ENCODE results near the gene BORCS8.
"Not testable (repeated sequence)": the region's sequence is repeated elsewhere in the genome, so short reads cannot be mapped to it uniquely, and the experiment has no call there.

Gene BORCS8

DNA sequence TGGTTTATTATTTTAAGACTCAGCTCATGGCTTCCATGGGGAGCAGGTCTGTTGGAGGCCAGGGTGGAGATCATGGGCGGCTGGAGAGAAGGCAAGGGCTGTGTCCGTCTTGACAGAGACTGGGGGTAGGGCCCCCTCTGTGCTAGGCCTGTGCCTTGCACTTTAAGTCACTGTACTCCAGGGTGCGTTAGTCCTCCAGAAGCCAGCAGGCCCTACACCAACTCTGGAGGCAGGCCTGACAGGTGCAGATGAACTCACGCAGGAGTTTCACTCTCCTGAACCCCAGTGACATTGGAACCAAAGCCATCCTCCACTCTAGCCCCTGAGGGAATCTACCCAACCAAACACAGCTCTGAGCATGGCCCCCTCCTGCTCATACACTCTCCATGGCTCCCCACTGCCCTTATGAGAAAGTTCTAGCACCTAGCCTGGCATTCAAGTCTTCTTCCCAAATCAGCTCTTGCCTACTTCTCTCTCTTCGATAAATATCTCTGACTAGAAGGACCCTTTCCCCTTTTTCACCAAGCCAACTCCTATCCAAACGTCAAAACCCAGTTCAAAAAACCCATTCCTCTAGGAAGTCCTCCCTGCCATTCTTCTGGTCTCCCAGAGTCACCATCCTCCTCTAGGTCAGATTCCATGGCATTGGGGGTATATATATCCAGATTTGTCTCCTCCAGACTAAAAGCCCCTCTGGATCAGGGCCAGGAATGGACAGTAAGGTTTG, 37.0 kb downstream of the BORCS8 start:
- intact Hi-C loops (cut with DNase I) = no loop called here
- no peak for DNase-seq

DNA sequence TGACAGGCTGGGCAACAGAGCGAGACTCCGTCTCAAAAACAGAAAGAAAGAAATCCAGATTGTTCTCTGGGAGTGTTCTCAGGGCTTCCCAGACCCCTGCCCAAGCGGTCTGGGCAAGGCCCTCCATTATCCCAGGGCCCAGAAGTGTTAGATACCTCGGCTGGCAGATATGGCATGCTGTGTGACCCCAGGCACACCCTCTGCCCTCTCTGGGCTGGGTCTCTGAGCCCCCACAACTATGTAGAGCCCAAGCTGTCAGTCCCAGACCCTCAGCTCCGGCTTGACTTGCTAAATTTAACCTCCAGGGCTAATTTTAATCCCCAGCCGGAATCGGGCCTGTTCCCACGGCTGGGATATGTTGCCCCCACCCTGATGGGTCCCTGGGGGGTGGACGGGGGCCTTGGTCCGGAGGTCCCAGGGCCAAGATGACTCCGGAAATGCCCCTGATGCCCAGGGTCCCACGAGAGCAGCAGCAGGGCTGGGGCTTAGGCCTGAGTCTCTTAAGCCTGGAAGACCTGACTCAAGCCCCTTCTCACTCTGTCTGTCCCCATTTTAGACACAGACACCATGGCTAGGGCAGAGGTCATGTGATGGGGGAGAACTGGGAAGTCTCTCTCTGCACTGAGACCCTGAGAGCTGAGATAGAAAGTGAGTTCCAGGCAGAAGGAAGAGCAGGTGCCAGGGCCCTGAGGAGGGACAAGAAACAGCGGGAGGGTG, 39.1 kb downstream of the BORCS8 start:
- DNase-seq = no peak
- intact Hi-C loops (cut with DNase I) = no loop called here

DNA sequence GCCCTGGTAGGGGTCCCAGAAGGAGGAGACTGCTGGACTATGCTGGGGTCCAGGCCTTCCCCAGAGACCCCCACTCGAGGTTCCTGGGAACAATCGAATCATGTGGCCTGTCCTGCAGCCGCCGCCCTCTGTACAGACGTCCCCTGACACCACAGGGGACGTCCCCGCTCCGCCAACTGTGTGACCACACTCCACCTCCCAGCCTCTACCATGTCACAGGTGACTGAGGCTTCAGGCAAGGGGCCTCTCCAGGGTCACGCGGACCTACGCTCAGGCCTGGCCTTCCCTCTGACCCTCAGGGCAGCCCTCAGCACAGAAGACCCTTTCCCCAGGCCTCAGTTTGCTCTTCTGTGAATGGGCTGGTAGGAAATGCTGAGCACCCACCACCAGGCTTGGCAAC, 40.5 kb downstream of the BORCS8 start:
- intact Hi-C loops (cut with DNase I) = no loop called here

DNA sequence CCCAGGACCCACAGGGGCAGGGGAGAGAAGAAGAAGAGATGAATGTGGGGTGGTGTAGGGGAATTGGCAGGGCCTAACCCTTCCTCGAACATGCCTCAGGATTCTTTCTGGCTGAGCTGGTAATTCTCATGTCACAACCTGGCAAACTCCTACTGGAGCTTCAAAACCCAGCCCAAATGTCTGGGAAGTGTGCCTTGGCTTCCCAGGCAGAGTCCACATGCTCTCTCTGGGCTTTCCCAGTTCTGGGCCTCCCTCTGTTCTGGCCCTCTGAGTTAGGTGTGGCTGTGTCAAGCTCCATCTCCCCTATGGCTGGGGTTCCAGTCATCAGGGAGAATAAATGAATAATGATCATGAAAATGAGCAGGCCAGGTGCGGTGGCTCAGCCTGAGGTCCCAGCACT, 42.5 kb downstream of the BORCS8 start:
- intact Hi-C loops (cut with DNase I) = no loop called here
- DNase-seq = no peak

More for the DNA sequence above, 40.5 kb downstream of the BORCS8 start:
- no peak for DNase-seq

DNA sequence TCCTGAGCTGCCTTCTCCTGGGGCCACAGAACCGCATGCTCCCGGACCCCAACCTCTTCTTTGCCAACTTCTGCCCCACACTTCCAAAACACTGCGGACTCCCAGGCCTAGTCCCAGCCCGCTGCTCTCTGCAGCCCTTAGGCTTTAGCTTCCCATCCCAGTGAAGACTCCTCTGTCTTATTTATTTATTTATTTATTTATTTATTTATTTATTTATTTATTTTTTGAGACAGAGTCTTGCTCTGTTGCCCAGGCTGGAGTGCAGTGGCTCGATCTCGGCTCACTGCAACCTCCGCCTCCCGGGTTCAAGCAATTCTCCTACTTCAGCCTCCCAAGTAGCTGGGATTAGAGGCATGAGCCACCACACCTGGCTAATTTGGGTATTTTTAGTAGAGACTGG, 43.4 kb downstream of the BORCS8 start:
- intact Hi-C loops (cut with DNase I) = not testable (repeated sequence)
- DNase-seq = peak in 1 of 10 donors; percentile 75

DNA sequence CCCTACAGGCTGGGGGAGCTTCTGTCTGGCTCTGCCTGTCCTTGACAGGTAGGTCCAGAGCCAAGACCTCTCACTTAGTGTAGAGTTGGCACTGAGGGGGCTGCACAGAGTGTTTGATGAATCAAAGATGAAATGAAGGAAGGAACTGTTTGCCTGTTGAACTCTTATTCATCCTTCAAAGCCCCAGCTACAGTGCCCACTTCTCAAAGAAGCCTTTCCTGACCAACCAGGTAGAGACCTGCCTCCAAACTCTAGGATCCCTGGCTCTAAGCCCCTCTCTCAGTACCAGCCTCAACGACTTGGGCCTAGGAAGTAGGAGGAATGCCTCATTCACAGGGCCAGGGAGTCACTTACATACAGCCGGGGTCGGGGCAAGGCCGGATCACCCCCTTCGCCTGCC, 44.6 kb downstream of the BORCS8 start:
- intact Hi-C loops (cut with DNase I) = no loop called here
- no peak for DNase-seq

DNA sequence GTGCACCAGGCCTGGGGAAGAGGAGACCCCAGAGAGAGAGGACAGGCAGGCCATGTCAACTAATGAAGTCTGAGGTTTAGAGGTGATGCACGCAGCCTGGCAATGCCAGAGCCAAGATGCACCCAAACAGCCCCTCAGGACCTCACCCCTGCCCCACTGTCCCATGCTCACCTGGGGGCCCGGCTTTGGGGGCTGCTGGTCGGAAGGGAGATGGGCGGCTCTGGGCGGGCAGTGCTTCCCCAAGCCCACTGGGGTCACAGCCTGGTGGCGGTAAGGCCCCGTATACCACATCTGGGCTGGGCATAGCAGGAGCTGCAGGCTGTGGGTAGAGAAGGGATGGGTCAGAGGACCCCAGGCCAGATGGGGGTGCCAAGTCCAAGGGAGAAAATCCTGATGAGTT, 45.1 kb downstream of the BORCS8 start:
- DNase-seq = no peak
- intact Hi-C loops (cut with DNase I) = loop anchor here (1.0 kb wide), 1 partner anchor 28 kb away; no protein-coding TSS in a partner anchor

DNA sequence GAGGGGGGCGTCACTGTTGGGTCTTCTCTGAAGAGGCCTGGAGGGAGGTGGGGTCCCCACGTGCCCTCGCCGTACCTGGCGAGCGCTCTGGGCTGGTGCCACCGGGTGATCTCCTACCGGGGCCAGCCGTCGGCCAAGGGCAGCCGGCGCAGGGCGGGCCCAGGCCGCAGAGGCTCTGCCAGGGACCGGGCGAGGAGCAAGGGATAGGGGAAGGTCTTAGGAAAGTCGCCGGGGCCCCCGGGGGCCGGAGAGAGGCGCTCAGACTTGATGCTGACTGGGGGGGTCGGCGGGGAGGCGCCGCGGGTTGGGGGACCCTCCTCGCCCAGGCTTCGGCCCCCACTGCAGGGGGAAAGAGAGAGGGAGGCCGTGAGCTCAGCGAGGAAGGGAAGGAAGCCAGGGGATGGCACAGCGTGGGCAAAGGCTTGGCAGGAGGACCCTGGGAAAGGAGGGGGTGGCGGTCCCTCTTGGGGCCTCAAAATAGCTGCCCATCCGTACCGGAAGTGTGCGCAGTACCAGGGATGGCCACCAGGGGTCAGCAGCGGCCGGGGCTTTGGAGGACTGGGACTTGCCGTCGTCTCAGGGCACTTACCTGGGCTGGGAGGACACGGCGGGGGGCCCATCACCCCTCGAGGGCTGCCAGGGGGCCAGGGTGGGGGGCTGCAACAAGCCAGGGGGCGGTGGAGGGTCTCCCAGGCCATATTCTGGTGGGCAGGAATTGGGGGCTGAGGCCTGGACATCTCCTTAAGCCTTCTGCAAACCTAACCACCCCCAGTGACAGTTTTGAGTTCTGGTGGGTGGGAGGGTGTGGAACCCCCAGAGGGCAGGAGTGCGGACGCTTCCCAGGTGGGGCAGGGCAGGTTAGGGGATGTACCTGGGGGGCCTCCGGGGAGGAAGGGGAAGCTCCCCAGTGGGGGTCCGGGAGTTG, 46.0 kb downstream of the BORCS8 start:
- intact Hi-C loops (cut with DNase I) = loop anchor here (1.0 kb wide), 1 partner anchor 29 kb away; no protein-coding TSS in a partner anchor
- DNase-seq = peak; percentile 65 to 97 (median 84)

DNA sequence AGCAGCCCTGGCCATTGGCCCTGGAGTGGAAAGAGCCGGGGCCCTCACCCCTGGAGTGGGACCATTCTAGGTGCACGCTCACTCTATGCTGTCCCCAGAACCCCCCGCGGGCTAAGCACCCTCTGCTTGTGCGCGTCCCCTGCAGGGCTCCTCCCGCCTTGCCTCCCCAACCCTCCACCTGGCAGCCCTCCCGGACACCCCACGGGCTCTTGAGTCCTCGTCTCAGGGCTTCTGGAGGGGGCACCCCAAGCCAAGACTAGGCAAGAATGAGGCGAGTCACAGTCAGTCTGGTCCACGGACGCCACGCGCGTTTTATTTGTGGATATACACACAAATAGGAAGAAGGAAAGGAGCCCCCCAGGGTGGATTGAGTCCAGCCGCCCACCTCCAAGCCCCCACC, 46.7 kb downstream of the BORCS8 start:
- intact Hi-C loops (cut with DNase I) = no loop called here
- no peak for DNase-seq

DNA sequence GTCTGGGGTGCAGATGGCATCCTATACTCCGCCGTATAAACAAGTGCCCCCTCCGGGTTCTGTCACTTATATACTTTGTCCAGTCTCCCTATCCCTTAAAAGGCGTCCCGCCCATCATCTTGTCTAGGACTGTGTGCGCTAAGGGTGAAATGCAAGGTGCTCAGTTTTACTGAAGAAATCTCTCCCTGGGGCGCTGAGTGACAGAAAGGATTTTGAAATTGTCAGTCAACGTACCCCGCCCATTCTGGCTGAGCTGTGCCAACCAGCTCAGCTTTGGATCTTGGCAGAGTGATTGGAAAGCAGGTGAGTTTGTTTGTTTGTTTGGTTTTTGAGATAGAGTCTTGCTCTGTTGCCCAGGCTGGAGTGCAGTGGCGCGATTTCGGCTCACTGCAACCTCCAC, 49.6 kb downstream of the BORCS8 start:
- DNase-seq = no peak
- intact Hi-C loops (cut with DNase I) = loop anchor here (5.0 kb wide), 1 partner anchor 90 kb away; no protein-coding TSS in a partner anchor

DNA sequence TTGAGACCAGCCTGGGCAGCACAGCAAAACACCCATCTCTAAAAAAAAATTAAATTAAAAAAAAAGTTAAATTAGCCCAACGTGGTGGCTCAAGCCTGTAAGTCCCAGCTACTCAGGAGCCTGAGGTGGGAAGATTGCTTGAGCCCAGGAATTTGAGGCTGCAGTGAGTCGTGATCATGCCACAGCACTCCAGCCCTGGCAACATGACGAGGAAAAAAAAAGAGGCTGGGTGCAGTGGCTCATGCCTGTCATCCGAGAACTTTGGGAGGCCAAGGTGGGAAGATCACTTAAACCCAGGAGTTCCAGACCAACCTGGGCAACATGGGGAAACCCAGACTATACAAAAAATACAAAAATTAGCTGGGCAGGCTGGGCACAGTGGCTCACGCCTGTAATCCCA, 51.5 kb downstream of the BORCS8 start:
- DNase-seq = no peak
- intact Hi-C loops (cut with DNase I) = loop anchor here (5.0 kb wide), 1 partner anchor 88 kb away; no protein-coding TSS in a partner anchor

DNA sequence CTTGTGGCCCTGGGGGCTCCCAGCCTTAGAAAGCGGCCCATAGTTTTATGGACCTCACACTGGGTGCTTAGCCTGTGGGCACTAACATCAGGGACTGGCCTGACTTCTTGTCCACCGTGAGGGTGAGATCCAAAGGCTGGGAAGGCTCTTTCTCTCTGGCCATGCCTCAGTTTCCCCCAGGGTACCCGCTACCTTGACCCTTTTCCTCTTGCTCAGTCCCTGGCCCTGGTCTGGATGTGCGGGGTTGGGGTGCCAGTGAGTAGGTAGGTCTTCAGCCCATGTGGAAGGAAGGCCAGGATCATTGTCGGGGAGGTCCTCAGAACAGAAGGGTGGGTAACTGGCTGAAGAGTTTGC, 52.1 kb downstream of the BORCS8 start:
- no peak for DNase-seq
- intact Hi-C loops (cut with DNase I) = loop anchor here (5.0 kb wide), 2 partner anchors 88 to 143 kb away; no protein-coding TSS in a partner anchor

DNA sequence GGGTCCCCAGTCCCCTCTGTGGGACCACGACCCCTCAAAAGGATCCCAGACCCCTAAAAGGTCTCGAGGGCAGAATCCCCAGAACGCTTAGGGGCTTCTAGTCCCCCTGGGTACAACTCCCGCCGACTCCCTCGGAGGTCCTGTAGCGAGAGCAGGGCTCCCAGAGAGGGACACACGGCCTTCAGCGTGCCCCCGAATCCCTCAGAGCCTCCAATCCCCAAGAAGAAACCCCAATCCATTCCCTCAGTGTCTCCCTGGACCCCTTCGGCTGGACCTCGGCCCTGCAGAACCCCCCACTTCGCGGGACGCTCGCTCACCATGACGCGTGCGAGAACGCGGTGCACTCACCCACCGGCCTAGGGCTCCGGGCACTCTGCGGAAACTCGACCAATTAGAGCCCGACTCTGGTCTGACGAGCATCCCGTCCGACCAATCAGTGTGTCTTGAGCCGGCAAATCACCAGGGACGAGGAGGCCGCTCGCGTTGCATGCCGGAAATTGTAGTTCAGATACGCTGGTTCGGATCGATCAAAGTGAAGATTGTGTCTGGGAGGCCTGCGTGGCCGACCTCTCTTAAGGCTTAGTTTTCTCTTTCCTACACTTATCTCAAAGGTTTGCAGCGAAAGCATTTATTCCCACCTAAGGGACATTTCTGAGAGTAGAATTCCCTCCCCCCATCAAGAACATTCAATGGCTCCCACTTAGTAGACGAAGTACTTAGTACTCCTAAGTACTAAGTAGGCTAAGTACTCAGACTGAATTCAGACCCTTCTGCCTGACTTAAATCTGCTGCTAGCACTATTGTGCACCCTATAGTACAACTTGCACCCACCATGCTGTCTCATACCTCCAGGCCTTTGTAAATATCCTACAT, 53.6 kb downstream of the BORCS8 start, which contains the start of gene TMEM161A:
Gene TMEM161A, minus strand, starts transcription at position 370 of the 873 bp plus-strand sequence. Its CDS starts 50 bp downstream, at position 320.
- DNase-seq = peak; percentile 95 to 100 (median 97)
- intact Hi-C loops (cut with DNase I) = loop anchor here (5.0 kb wide), 1 partner anchor 141 kb away; no protein-coding TSS in a partner anchor

DNA sequence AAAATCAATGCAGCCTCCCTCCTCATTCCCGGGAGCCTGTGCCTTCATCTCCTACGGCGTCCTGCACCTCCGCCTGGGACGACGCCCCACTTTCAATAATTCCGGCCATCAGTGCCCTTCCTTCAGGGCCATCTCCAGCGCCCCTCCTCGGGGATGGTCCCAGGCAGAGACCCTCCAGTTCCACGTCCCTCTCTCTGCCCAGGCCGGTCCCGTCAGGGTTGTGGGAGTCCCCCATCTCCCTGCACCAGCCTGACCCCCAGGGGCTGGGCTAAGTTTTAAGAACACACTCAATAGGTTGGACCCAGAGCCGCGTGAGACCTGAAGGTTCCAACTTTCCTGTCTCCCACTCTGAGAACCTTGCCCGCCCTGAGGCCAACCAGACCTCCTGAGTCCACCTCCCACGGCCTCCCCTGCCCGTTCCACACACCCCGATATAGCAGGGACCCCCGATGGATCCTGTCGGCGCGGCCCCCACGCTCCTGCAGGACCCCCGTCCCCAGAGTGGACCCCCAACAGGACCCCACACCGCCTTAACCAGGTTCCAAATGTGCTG, 54.3 kb downstream of the BORCS8 start:
- DNase-seq = no peak
- intact Hi-C loops (cut with DNase I) = loop anchor here (5.0 kb wide), 1 partner anchor 140 kb away; no protein-coding TSS in a partner anchor

DNA sequence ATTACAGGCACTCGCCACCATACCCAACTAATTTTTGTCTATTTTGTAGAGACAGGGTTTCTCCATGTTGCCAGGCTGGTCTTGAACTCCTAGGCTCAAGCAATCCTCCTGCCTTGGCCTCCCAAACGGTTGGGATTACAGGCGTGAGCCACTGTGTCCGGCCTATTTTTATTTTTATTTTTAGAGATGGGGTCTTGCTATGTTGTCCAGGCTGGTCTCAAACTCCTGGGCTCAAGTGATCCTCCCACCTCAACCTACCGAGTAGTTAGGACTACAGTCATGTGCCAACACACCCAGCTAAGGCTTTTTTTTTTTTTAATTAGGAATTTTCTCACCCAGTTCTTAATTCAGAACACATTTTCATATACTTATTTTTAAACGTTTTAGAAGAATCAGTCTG, 56.2 kb downstream of the BORCS8 start:
- intact Hi-C loops (cut with DNase I) = loop anchor here (5.0 kb wide), 1 partner anchor 138 kb away; no protein-coding TSS in a partner anchor
- not testable (repeated sequence) for DNase-seq

DNA sequence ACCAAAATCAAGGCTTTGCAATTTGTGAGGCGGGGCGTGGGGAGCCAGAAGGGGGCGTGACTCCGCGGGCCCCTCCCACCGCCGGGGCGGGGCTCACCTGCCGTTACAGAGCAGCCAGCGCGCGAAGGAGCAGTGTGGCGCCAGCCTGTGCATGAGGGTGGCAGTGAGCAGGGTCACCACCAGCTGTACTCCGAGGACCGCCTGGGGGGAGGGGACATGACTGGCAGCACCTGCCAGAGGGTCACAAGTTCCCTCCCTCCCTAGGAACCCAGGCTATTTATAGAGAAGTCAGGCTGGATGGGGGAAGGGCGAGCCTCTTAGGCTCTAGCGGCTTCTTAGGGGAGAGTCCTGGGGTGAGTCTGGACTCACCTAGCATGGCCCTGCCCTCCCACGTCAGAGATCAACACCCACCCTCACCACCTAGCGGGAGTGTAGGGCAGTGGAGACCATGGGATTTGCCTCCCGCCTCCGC, 57.2 kb downstream of the BORCS8 start:
- DNase-seq = no peak
- intact Hi-C loops (cut with DNase I) = loop anchor here (5.0 kb wide), 1 partner anchor 137 kb away; no protein-coding TSS in a partner anchor

DNA sequence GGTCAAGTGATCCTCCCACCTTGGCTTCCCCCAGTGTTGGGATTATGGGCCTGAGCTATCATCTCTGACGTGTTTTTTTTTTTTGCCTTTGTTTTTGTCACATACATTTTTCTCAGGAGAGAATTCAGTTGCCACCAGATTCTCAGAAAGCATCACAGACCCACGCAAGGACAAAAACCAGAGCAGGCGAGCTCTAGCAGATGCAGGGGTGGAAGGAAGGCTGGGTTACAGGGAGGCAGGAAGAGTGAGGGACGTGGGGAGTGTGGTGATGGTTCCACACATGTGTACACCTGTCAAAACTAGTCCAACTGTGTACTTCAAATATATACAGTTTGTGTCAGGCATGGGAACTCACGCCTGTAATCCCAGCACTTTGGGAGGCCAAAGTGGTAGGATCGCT, 58.0 kb downstream of the BORCS8 start:
- DNase-seq = no peak
- intact Hi-C loops (cut with DNase I) = no loop called here

DNA sequence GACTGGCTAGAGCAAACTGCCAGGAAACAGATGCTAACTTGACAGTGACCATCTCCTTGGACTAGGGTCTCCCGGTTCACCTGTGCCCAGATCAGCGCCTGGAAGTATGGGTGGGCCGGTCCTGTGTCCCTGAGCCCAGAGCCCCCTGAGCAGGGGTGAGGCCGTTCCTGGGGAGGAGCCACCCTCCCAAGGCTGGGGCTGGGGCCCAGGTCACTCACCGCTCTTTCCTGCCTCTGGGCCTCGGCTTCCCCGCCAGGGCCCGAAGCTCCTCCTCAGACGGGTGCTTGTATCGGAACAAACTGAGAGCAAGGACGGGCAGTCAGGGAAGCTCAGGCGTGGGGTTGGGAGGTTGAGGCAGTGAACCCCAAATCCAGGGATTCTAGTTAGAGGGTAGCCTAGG, 59.0 kb downstream of the BORCS8 start:
- intact Hi-C loops (cut with DNase I) = no loop called here
- no peak for DNase-seq

DNA sequence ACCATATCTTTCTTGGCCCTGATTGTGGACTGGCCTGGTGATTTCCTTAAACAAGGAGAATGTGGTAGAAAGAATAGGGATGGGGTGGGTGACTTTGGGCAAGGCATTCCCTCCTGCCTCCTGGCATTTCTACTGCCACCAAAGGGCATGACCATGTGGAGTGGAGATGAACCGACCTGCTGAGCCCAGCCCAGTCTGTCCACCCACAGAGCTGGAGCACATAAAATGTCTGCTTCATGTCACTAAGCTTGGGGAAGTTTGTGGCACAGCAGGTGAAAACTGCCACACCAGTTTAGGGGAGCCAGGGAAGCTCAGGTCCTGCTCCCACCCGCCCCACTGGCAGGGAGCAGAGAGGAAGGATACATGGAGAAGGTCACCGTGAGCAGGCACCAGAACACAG, 60.0 kb downstream of the BORCS8 start:
- intact Hi-C loops (cut with DNase I) = no loop called here
- DNase-seq = no peak
